GM12875 (cell line): ENCODE results near the gene OR9I1.

Experiments
- H3K4me3 ChIP-seq: one replicate; pipeline ENCODE4 v1.5.1; 2011; ENCODE audit warnings: low read depth, low read length, control low read depth
- TF ChIP-seq, protein P1 (sequence below): IDR thresholded peaks from 2 replicates; pipeline ENCODE4 v1.5.1; 2011; ENCODE audit warnings: low read depth, mild to moderate bottlenecking, control low read depth, inconsistent platforms, low read length, moderate library complexity, borderline replicate concordance; ENCODE audit not compliant: insufficient read depth

Gene OR9I1

GRCh38 chr11:58134151-58134550, 8.8 kb upstream of the OR9I1 start:
- H3K4me3 ChIP-seq, result no peak overlapping the region
- TF ChIP-seq, protein P1, sequence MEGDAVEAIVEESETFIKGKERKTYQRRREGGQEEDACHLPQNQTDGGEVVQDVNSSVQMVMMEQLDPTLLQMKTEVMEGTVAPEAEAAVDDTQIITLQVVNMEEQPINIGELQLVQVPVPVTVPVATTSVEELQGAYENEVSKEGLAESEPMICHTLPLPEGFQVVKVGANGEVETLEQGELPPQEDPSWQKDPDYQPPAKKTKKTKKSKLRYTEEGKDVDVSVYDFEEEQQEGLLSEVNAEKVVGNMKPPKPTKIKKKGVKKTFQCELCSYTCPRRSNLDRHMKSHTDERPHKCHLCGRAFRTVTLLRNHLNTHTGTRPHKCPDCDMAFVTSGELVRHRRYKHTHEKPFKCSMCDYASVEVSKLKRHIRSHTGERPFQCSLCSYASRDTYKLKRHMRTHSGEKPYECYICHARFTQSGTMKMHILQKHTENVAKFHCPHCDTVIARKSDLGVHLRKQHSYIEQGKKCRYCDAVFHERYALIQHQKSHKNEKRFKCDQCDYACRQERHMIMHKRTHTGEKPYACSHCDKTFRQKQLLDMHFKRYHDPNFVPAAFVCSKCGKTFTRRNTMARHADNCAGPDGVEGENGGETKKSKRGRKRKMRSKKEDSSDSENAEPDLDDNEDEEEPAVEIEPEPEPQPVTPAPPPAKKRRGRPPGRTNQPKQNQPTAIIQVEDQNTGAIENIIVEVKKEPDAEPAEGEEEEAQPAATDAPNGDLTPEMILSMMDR, result no peak

DNA sequence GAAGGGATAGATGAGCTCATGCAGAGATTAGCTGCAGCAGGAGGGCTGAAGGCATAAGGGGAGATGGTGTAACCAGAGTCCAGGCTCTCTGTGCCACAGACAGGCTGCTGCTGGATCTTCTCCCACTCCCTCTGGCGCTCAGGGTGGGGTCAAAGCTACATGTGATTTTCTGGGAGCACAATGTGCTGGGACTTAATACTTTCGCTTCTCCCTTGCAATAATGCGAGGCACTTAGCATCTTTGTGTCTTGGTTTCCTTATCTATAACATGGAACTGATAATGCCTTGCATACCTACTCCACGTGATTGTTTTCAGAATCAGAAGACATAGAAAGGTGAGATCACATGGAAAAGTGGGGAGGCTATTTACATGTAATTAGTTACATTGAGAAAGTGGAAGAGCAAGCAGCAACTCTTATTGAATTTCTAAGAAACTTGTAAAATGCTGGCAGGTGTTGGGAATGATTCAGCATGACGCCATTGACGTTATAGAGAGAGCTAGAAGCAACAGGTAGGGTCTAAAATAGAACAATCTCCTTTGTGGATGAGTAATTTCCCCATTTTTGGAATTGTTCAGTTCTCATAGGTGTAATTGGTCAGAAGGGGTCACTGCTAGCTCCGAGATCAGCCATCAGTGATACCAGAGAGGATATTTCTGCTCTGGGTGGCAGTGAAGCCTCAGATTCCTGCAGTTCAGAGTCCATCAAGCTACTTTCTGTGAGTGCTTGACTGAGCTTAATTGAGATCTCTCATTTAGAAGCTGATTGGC, 8.2 kb upstream of the OR9I1 start:
- TF ChIP-seq, protein P1, result no peak
- no peak overlapping the region for H3K4me3 ChIP-seq

DNA sequence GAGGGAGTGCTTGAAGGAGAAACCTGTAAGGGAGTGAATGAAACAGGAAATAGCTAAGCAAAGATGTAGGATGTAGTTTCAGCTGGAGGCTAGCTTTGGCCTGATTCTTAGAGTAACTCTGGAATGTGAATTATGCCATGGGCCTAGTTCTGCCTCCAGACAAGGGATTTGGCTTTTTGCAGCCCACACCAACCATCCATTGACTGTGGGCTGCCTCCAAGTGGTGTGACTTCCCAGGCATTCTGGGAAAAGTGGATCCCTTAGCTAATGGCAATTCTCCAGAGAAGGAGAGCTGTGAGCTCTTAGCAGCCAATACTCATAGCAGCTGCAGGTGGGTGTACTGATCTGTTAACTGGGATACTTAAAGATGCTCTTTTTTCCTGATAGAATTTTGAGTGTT, 2.0 kb upstream of the OR9I1 start:
- H3K4me3 ChIP-seq, result no peak overlapping the region
- TF ChIP-seq, protein P1, result no peak

DNA sequence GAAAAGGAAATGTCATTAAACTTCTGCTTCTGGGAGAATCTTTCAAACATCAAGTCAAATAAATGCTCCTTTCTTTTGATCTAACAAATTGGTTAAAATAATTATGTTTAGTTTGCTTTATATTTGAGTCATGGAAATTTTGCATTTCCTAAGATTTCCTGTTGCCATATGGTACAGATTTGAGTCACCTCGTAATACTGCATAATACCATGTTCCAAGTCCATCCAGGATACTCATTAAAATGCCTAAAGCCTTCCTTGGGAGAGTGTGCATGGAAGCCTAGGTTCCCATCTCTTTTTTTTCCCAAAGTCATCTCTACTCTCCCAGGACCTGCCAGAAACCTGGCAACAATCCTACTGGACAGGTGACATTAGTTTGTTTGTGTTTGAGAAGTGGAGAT, 4.2 kb downstream of the OR9I1 start:
- TF ChIP-seq, protein P1, result no peak
- H3K4me3 ChIP-seq, result no peak overlapping the region

DNA sequence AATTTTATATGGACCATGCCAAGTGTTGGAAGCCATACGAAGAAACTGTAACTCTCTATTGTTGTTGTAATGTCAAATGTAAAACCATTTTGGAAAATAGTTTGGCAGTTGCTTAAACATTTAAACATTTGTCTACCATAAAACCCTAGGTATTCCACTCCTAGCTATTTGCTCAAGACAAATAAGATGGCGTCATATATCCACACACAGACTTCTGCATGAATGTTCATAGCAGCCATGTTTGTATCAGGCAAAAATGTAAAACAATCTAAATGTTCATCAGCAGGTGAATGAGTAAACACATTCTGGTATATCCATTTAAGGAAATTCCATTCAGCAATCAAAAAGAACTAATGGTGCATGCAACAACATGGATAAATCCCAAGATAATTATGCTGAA, 27.9 kb downstream of the OR9I1 start:
- H3K4me3 ChIP-seq, result no peak overlapping the region
- TF ChIP-seq, protein P1, result no peak

- no peak overlapping the region for H3K4me3 ChIP-seq
- TF ChIP-seq, protein P1, result no peak
Measured at GRCh38 chr11:58086528-58086927, 38.8 kb downstream of the OR9I1 start.

- TF ChIP-seq, protein P1, result no peak
- no peak overlapping the region for H3K4me3 ChIP-seq
Measured at GRCh38 chr11:58075781-58076180, 49.5 kb downstream of the OR9I1 start.
